ENCODE data around the gene PHACTR2.
"Not testable (repeated sequence)": the region's sequence is repeated elsewhere in the genome, so short reads cannot be mapped to it uniquely, and the experiment has no call there.

Gene PHACTR2

GRCh38 chr6:143822584-143823024 lies 144.8 kb downstream of the PHACTR2 start:
- no peak for DNase-seq

GRCh38 chr6:143823548-143823947 lies 145.8 kb downstream of the PHACTR2 start:
- no peak for DNase-seq

- no peak for DNase-seq
Measured at GRCh38 chr6:143828572-143828971, 150.8 kb downstream of the PHACTR2 start.

- no peak for DNase-seq
Measured at GRCh38 chr6:143836150-143836549, 158.4 kb downstream of the PHACTR2 start.

GRCh38 chr6:143838395-143838794 lies 160.6 kb downstream of the PHACTR2 start:
- no peak for DNase-seq

- no peak for DNase-seq
Measured at GRCh38 chr6:143839196-143839595, 161.4 kb downstream of the PHACTR2 start.

- no peak for DNase-seq
Measured at GRCh38 chr6:143840595-143841265, 163.0 kb downstream of the PHACTR2 start.

- no peak for DNase-seq
Measured at GRCh38 chr6:143842461-143842901, 164.7 kb downstream of the PHACTR2 start.

- peak; percentile 90 for DNase-seq
Measured at GRCh38 chr6:143842902-143843676, 165.3 kb downstream of the PHACTR2 start, which contains the start of gene LTV1. LTV1 (plus strand) TSS chr6:143843338; CDS start chr6:143843478, 140 bp downstream.

GRCh38 chr6:143843677-143843999 lies 165.9 kb downstream of the PHACTR2 start:
- peak; percentile 11 for DNase-seq

GRCh38 chr6:143844006-143844405 lies 166.2 kb downstream of the PHACTR2 start:
- DNase-seq = no peak

- no peak for DNase-seq
Measured at GRCh38 chr6:143845033-143845432, 167.3 kb downstream of the PHACTR2 start.

GRCh38 chr6:143851706-143852105 lies 173.9 kb downstream of the PHACTR2 start:
- DNase-seq = not testable (repeated sequence)

GRCh38 chr6:143855057-143855456 lies 177.3 kb downstream of the PHACTR2 start:
- not testable (repeated sequence) for DNase-seq

- DNase-seq = not testable (repeated sequence)
Measured at GRCh38 chr6:143856762-143857161, 179.0 kb downstream of the PHACTR2 start.

- DNase-seq = no peak
Measured at GRCh38 chr6:143857651-143858050, 179.9 kb downstream of the PHACTR2 start.

- no peak for DNase-seq
Measured at GRCh38 chr6:143859891-143860660, 182.3 kb downstream of the PHACTR2 start.

GRCh38 chr6:143863771-143864170 lies 186.0 kb downstream of the PHACTR2 start:
- no peak for DNase-seq

GRCh38 chr6:143864234-143864633 lies 186.5 kb downstream of the PHACTR2 start, which contains the start of gene ZC2HC1B:
ZC2HC1B (plus strand) TSS chr6:143864474; CDS start chr6:143864540, 66 bp downstream.
- DNase-seq = no peak

- DNase-seq = no peak
Measured at GRCh38 chr6:143867236-143867635, 189.5 kb downstream of the PHACTR2 start.

- not testable (repeated sequence) for DNase-seq
Measured at GRCh38 chr6:143868808-143869207, 191.0 kb downstream of the PHACTR2 start.

GRCh38 chr6:143871202-143871730 lies 193.5 kb downstream of the PHACTR2 start:
- not testable (repeated sequence) for DNase-seq

GRCh38 chr6:143872201-143872600 lies 194.4 kb downstream of the PHACTR2 start:
- no peak for DNase-seq

Measured in effector CD4-positive, alpha-beta T cell (primary cell).